K562 treated with DMSO at 1 percent for 4 hours (cell line): ENCODE data around the gene OR9Q2. TPM values are rescaled to one million over a fixed set of nuclear protein-coding genes. Genes with fewer than 3 reads are reported as not detected.

Experiments
- total RNA-seq: library from RNA; unstranded; fragments of 300-600 nt; gene quantifications from 2 replicates; pipeline ENCODE4 v1.2.3, GENCODE V29; 2022; ENCODE audit not compliant: insufficient read depth

OR9Q2 gene
- total RNA-seq, result not detected in 2 replicates

GRCh38 chr11:58188770-58189169, at the start of gene OR9Q2:
Gene OR9Q2, plus strand, starts transcription at chr11:58189070. Its CDS starts 1,421 bp downstream, at chr11:58190491.

GRCh38 chr11:58204042-58204441, 15.2 kb downstream of the OR9Q2 start, which contains the start of gene OR1S2:
Gene OR1S2, minus strand, starts transcription at chr11:58204142. Its CDS starts 0 bp downstream, at chr11:58204142.

GRCh38 chr11:58212420-58212819, 23.6 kb downstream of the OR9Q2 start, which contains the start of gene OR1S1:
Gene OR1S1, plus strand, starts transcription at chr11:58212720.

Other genes with a start within 250 kb of the OR9Q2 start
- gene OR9Q1, start 165.2 kb upstream of the OR9Q2 start, total RNA-seq, result not detected in 2 replicates
- not detected in 2 replicates for gene OR6Q1, start 158.1 kb upstream of the OR9Q2 start, total RNA-seq
- gene OR9I1, start 63.5 kb upstream of the OR9Q2 start, total RNA-seq, result not detected in 2 replicates
- not detected in 2 replicates for gene OR1S2, start 15.1 kb downstream of the OR9Q2 start, total RNA-seq
- not detected in 2 replicates for gene OR1S1, start 23.6 kb downstream of the OR9Q2 start, total RNA-seq
- not detected in 2 replicates for gene OR10Q1, start 39.8 kb downstream of the OR9Q2 start, total RNA-seq
- gene OR10W1, start 79.2 kb downstream of the OR9Q2 start, total RNA-seq, result not detected in 2 replicates
- gene OR5B17, start 170.0 kb downstream of the OR9Q2 start, total RNA-seq, result not detected in 2 replicates
- not detected in 2 replicates for gene OR5B3, start 217.8 kb downstream of the OR9Q2 start, total RNA-seq
- not detected in 2 replicates for gene OR5B2, start 239.1 kb downstream of the OR9Q2 start, total RNA-seq